ENCODE measurements around the gene EIF4G3. TPM values are rescaled to one million over a fixed set of nuclear protein-coding genes. Genes with fewer than 3 reads are reported as not detected.

EIF4G3 gene
- polyA plus RNA-seq, 1 of the 3 experiments (the other 2 are of a cell fraction) = 32.0 TPM

GRCh38 chr1:21100481-21100921, 76.2 kb downstream of the EIF4G3 start:
- Histone ChIP-seq H3K9me3 (no peaks in the 10 kb centered on the region), H3K27me3 (ENCODE audit: insufficient read depth) (no peaks in the 10 kb centered on the region), H3K4me1 (ENCODE audit: control insufficient read depth in 1 of 2, insufficient read depth in 2 of 2, low read depth in 1 of 2, low read length in 1 of 2) (no peaks in the 10 kb centered on the region; a peak in 1 of 4 replicates), H2AFZ (ENCODE audit: low read depth) (no peak overlapping the region), H3K9me2 (no peaks in the 10 kb centered on the region; the same call in 1 of the 2 replicates), H3K4me3 (ENCODE audit: low read depth in 2 of 2, low read length in 1 of 2) (no peak overlapping the region), H3K27ac (ENCODE audit: low read depth in 2 of 2, low read length in 1 of 2) (no peak overlapping the region), H3K9ac (no peak overlapping the region), H3K79me2 (ENCODE audit: insufficient read depth) (peaks cover 66% of the 10 kb centered on the region), H3K36me3 (replicated peaks in 1 of 2; ENCODE audit: control insufficient read depth in 1 of 2, insufficient read depth in 2 of 2, low read length in 1 of 2) (peaks cover 0 to 19% of the 10 kb centered on the region in 2 experiments), H3K4me2 (no peak overlapping the region), H3F3A (replicated peaks; ENCODE audit: insufficient read depth) (peaks cover 8% of the 10 kb centered on the region), H4K20me1 (ENCODE audit: insufficient read depth) (no peaks in the 10 kb centered on the region)
- ChIA-PET POLR2A (no interaction called here), CTCF (no interaction called here)
- no peak for DNase-seq
- 85% methylated on average over 5 of the region's 5 CpGs for WGBS (ENCODE audit: low lambda C conversion rate)
- TF ChIP-seq RAD21 (IDR thresholded peaks at IDR 0.05; ENCODE audit: low read length) (no peak), EZH2phosphoT487 (IDR thresholded peaks at IDR 0.05; ENCODE audit: borderline replicate concordance, low read depth) (no peak), JUND (IDR thresholded peaks at IDR 0.05) (no peak), EP300 (IDR thresholded peaks at IDR 0.05; ENCODE audit: borderline replicate concordance in 1 of 2, low read depth in 1 of 2, low read length in 1 of 2) (no peak), GABPA (IDR thresholded peaks at IDR 0.05; ENCODE audit: low read depth) (no peak)
- TF ChIP-seq, protein P1, sequence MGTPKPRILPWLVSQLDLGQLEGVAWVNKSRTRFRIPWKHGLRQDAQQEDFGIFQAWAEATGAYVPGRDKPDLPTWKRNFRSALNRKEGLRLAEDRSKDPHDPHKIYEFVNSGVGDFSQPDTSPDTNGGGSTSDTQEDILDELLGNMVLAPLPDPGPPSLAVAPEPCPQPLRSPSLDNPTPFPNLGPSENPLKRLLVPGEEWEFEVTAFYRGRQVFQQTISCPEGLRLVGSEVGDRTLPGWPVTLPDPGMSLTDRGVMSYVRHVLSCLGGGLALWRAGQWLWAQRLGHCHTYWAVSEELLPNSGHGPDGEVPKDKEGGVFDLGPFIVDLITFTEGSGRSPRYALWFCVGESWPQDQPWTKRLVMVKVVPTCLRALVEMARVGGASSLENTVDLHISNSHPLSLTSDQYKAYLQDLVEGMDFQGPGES (IDR thresholded peaks at IDR 0.05; ENCODE audit: low read depth, low read length) = no peak

- peaks cover 8% of the 10 kb centered on the region for H3F3A ChIP-seq (replicated peaks; ENCODE audit: insufficient read depth)
- H3K4me1 ChIP-seq (ENCODE audit: control insufficient read depth in 1 of 2, insufficient read depth in 2 of 2, low read depth in 1 of 2, low read length in 1 of 2) = no peaks in the 10 kb centered on the region; a peak in 1 of 4 replicates
- TF ChIP-seq EZH2phosphoT487 (IDR thresholded peaks at IDR 0.05; ENCODE audit: borderline replicate concordance, low read depth) = no peak
- no peak for TF ChIP-seq NFIC (IDR thresholded peaks at IDR 0.05; ENCODE audit: borderline replicate concordance)
- no peak for TF ChIP-seq GATA2 (CRISPR knock-in tag; IDR thresholded peaks at IDR 0.05)
- no peak for TF ChIP-seq POLR2AphosphoS5 (IDR thresholded peaks at IDR 0.05; ENCODE audit: low read depth, low read length)
- no peak for TF ChIP-seq SMC3 (IDR thresholded peaks at IDR 0.05; ENCODE audit: low read depth, low read length)
- no peak for TF ChIP-seq MEF2A (IDR thresholded peaks at IDR 0.05; ENCODE audit: borderline replicate concordance, low read depth)
- TF ChIP-seq, protein P2, sequence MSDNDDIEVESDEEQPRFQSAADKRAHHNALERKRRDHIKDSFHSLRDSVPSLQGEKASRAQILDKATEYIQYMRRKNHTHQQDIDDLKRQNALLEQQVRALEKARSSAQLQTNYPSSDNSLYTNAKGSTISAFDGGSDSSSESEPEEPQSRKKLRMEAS (IDR thresholded peaks at IDR 0.05; ENCODE audit: low read depth) = no peak
- no peak for TF ChIP-seq JUND (IDR thresholded peaks at IDR 0.05)
- TF ChIP-seq RAD21 (IDR thresholded peaks at IDR 0.05; ENCODE audit: low read length) = no peak
- TF ChIP-seq FOSL2 (IDR thresholded peaks at IDR 0.05; ENCODE audit: borderline replicate concordance, low read depth) = no peak
- no peak for TF ChIP-seq MXI1 (IDR thresholded peaks at IDR 0.05; ENCODE audit: low read depth, low read length)
- no peak for TF ChIP-seq RFX5 (IDR thresholded peaks at IDR 0.05; ENCODE audit: low read length)
- no peak overlapping the region for H3K4me2 ChIP-seq
- peaks cover 0 to 15% of the 10 kb centered on the region in 2 experiments for H3K36me3 ChIP-seq (replicated peaks in 1 of 2; ENCODE audit: control insufficient read depth in 1 of 2, insufficient read depth in 2 of 2, low read length in 1 of 2)
- 97% methylated on average over 2 of the region's 2 CpGs for WGBS (ENCODE audit: low lambda C conversion rate)
- DNase-seq = no peak
- H3K27me3 ChIP-seq (ENCODE audit: insufficient read depth) = no peaks in the 10 kb centered on the region
- POLR2A ChIA-PET = no interaction called here
- H3K27ac ChIP-seq (ENCODE audit: low read depth in 2 of 2, low read length in 1 of 2) = no peak overlapping the region
- no peaks in the 10 kb centered on the region; the same call in 1 of the 2 replicates for H3K9me2 ChIP-seq
- H4K20me1 ChIP-seq (ENCODE audit: insufficient read depth) = no peaks in the 10 kb centered on the region
- H3K9ac ChIP-seq = no peak overlapping the region
- no peak overlapping the region for H2AFZ ChIP-seq (ENCODE audit: low read depth)
- no peaks in the 10 kb centered on the region for H3K9me3 ChIP-seq
- CTCF ChIA-PET = no interaction called here
- H3K4me3 ChIP-seq (ENCODE audit: low read depth in 2 of 2, low read length in 1 of 2) = no peak overlapping the region
- H3K79me2 ChIP-seq (ENCODE audit: insufficient read depth) = peaks cover 66% of the 10 kb centered on the region
Measured at GRCh38 chr1:21099869-21100131, 76.9 kb downstream of the EIF4G3 start.
